Motor neuron (in vitro differentiated cells): Measurements from ENCODE around the gene TBL1XR1. TPM values are rescaled to one million over a fixed set of nuclear protein-coding genes. Genes with fewer than 3 reads are reported as not detected.

ENCODE experiments used
- ATAC-seq, 8 experiments: fragments of 200-7000 bp; cut with Tn5 transposase; replicated peaks in 6 of 8; 2 replicates each; pipeline ENCODE4 v1.8.0; 2021; ENCODE audit warnings: mild to moderate bottlenecking in 8 of 8, moderate library complexity in 8 of 8
- H3K27ac ChIP-seq, 2 donors: fragments of 250-450 bp; sonication (Bioruptor Pico); 2 replicates each; pipeline ENCODE4 v1.9.0; 2021; ENCODE audit warnings: antibody characterized with exemption in 2 of 2, mild to moderate bottlenecking in 2 of 2, moderate library complexity in 1 of 2
- H3K4me1 ChIP-seq, 2 donors: fragments of 250-450 bp; sonication (Bioruptor Pico); replicated peaks in 1 of 2; 2 replicates each; pipeline ENCODE4 v1.6.1; 2021; ENCODE audit warnings: antibody characterized with exemption in 2 of 2, mild to moderate bottlenecking in 2 of 2, moderate library complexity in 1 of 2
- H3K4me3 ChIP-seq, 5 donors: fragments of 250-450 bp; sonication (Bioruptor Pico); 2 replicates each; pipeline ENCODE4 v1.9.0; 2021; ENCODE audit warnings: antibody characterized with exemption in 5 of 5, mild to moderate bottlenecking in 5 of 5, moderate library complexity in 4 of 5
- WGBS, 10 experiments: fragments of 450-650 bp; shearing (Covaris generic); methylation state at CpG; one replicate each; pipeline ENCODE4 v1.0.0; 2022; 5-methylcytosine and 5-hydroxymethylcytosine counted together
- in situ Hi-C, 9 experiments: fragments of 400-800 bp; cut with MboI; loops; one replicate each; pipeline ENCODE4 v1.15.0; 2021; ENCODE audit warnings: low sequenced_read_pairs in 9 of 9, low pct_unique_long_range_greater_than_20kb in 2 of 9; ENCODE audit not compliant: unreplicated experiment in 9 of 9
- total RNA-seq, 8 experiments: library from RNA; unstranded; fragments of 300-600 nt; gene quantifications; 2 replicates each; pipeline versions ENCODE4 v1.2.3 to v1.2.4, GENCODE V29; 2022

Gene TBL1XR1
- total RNA-seq, 8 experiments from 2014 or later, result 45.1 to 153 (median 76.8) TPM

- ATAC-seq, result no peak
- 60 to 100% (median 100%) methylated on average over 1 of the region's 1 CpG; no CpG with 5 or more reads in 5 of the 10 experiments for WGBS, 10 experiments
- in situ Hi-C loops, result no loop called here
- Histone ChIP-seq H3K4me1 (no peaks in the 10 kb centered on the region), H3K4me3 (no peak overlapping the region), H3K27ac (no peak overlapping the region)
Observed at GRCh38 chr3:176994393-176994792, 202.9 kb downstream of the TBL1XR1 start.

DNA sequence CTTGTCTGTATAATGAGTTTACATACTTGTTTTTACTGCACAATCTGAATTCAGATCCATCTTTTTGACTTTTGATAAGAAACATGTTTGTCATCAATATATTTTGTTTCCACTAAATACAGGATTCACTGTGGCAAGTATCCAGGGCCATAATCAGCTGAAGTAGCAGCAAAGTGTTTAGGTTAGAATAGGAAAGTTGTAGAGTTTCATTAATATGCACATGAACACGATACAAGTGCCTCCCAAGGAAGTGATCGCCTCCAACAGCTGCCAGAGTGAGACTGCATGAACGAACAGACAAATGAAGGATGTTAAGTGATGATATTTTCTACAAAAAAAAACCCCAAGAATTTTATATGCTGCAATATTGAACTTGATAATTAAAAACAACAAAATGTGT is 204.3 kb downstream of the TBL1XR1 start:
- WGBS, 10 experiments, result 48 to 97% (median 65%) methylated on average over 3 of the region's 3 CpGs
- no peaks in the 10 kb centered on the region for H3K4me1 ChIP-seq
- in situ Hi-C loops, result no loop called here

GRCh38 chr3:176992565-176992964 is 204.7 kb downstream of the TBL1XR1 start:
- in situ Hi-C loops, result no loop called here
- 72 to 100% (median 83%) methylated on average over 1 to 9 of the region's 11 CpGs; no CpG with 5 or more reads in 2 of the 10 experiments for WGBS, 10 experiments
- H3K4me1 ChIP-seq, result no peaks in the 10 kb centered on the region
- H3K4me3 ChIP-seq, result no peak overlapping the region
- ATAC-seq, result peak in 1 of 8 experiments; percentile 52
- H3K27ac ChIP-seq, result no peak overlapping the region

More for the DNA sequence above, 204.3 kb downstream of the TBL1XR1 start:
- no peak overlapping the region for H3K27ac ChIP-seq
- no peak overlapping the region for H3K4me3 ChIP-seq
- ATAC-seq, result peak in 2 of 8 experiments; percentile 18 to 70

DNA sequence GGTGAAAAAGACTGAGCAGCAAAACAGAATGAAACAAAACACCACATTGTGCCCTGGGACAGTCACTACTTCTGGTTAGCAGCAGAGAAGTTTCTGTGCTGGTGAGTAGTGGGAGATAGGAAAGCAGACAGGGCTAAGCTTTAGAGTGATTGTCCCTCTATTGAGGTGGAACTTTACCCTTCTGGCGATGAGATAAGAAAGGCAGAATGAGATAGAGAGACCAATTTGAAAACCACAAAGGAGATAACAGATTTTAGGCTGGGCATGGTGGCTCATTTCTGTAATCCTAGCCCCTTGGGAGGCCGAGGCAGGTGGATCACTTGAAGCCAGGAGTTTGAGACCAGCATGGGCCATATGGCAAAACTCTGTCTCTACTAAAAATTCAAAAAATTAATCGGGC is 208.5 kb downstream of the TBL1XR1 start:
- in situ Hi-C loops, result no loop called here
- WGBS, 10 experiments, result 48 to 100% (median 86%) methylated on average over 1 to 3 of the region's 3 CpGs; no CpG with 5 or more reads in 1 of the 10 experiments
- Histone ChIP-seq H3K4me3 (no peak overlapping the region), H3K27ac (no peak overlapping the region), H3K4me1 (no peaks in the 10 kb centered on the region)
- peak in 1 of 8 experiments; percentile 35 for ATAC-seq

DNA sequence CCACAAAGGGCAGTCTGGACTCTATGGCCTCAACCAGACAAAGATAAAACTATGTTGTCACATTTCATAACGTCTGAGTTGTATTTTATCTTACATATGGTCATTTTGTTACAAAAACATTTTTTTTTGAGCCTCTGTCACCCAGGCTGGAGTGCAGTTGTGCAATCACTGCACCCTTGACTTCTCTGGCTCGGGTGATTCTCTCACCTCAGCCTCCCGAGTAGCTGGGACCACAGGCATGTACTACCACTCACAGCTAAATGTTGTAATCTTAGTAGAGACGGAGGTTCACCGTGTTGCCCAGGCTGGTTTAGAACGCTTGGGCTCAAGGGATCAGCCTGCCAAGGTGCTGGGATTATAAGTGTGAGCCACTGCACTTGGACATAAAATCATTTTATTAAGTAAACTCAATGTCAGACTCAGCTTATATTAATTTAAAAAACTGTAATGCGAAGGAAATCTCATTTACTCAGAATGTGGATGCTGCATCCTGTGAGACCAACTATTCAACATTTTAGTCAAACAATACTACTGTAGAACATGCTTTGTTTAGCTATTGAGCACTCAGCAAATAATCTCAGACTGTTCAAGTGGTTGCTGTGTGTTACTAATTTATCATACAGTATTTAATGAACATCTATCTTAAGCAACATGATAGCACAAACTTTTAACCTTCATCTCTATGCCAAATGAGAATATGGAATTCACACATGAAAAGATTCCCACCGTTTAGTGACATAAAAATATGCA is 209.2 kb downstream of the TBL1XR1 start:
- H3K4me1 ChIP-seq, result no peaks in the 10 kb centered on the region
- H3K4me3 ChIP-seq, result no peak overlapping the region
- no peak overlapping the region for H3K27ac ChIP-seq
- 39 to 100% (median 75%) methylated on average over 2 to 8 of the region's 8 CpGs; no CpG with 5 or more reads in 1 of the 10 experiments for WGBS, 10 experiments
- in situ Hi-C loops, result no loop called here
- peak in 1 of 8 experiments; percentile 85 for ATAC-seq

DNA sequence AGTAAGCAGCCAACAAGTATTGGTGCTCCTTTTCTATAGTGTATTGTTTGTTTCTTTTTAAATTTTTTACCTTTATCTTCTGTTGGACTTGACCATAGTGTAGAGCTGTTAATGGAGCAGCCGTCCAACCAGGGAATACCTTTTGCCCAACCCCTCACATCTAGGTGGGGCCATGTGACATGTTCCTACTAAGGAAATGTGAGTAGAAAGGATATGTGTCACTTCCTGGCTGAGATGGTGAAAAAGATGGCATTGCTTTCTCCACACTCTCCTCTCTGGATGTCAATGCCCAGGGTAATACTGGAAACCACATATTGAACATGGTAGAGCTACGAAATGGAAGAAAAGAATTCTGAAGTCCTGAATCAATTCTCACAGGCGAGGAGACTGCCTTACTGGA is 218.8 kb downstream of the TBL1XR1 start:
- in situ Hi-C loops, result no loop called here
- Histone ChIP-seq H3K27ac (no peak overlapping the region), H3K4me1 (no peaks in the 10 kb centered on the region), H3K4me3 (no peak overlapping the region)
- 80 to 100% (median 85%) methylated on average over 1 to 3 of the region's 3 CpGs; no CpG with 5 or more reads in 3 of the 10 experiments for WGBS, 10 experiments
- no peak for ATAC-seq

DNA sequence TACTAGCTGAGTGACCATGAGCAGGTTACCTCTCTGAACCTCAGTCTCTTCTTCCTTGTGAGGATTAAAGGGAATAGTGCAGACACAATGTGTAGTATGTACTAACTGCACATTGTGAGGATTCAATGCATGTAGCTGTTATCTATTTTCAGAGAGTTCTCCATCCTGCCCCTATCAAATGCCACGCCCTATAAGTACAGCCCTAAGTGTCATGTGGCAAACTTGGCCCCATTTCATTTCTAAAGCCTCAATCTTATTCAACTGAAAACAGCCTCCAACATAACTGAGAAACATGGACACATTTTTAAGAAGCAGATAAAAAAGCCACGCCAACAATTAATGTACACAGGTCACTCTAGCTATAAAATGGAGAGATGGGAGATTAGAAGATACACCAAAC is 220.0 kb downstream of the TBL1XR1 start:
- Histone ChIP-seq H3K4me1 (no peaks in the 10 kb centered on the region), H3K4me3 (no peak overlapping the region), H3K27ac (no peak overlapping the region)
- ATAC-seq, result no peak
- 42 to 100% (median 91%) methylated on average over 1 to 2 of the region's 2 CpGs; no CpG with 5 or more reads in 2 of the 10 experiments for WGBS, 10 experiments
- in situ Hi-C loops, result no loop called here

DNA sequence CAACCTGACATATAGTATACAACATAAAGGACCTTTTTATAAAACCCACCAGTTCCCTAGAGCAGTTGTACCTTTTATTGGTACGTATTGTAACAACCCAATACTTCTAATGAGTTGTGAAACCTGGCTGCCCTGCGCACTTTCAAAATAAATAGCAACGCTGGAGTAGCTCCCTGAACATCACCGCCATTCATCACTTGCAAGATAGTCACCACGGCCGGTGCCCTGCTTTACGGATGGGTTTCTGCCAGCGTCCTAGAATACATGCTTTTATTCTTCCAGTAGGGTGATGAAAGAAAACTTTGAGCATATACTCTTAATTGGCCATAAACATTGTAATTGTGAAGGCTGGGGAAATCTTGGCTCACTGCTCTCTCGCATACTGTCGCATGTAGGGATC is 220.7 kb downstream of the TBL1XR1 start:
- Histone ChIP-seq H3K4me1 (no peaks in the 10 kb centered on the region), H3K27ac (no peak overlapping the region), H3K4me3 (no peak overlapping the region)
- in situ Hi-C loops, result no loop called here
- ATAC-seq, result peak in 2 of 8 experiments; percentile 44 to 55
- WGBS, 10 experiments, result 69 to 100% (median 85%) methylated on average over 1 to 10 of the region's 10 CpGs

DNA sequence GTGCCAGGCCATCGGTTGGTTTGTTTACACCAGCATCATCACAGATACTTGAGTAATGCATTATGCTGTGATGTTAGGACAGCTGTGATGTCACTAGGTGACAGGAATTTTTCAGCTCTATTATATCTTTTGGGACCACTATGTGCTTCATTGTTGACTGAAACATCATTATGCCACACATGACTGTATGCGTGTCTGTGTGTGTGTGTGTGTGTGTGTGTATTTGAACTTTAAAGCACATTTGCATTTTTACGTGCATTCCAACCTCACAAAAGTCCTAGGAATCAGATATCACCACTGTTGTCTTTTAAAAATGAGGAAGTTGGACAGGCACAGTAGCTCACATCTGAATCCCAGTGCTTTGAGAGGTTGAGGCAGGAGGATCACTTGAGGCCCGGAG is 223.0 kb downstream of the TBL1XR1 start:
- no peaks in the 10 kb centered on the region for H3K4me1 ChIP-seq
- ATAC-seq, result peak in 1 of 8 experiments; percentile 55
- no peak overlapping the region for H3K4me3 ChIP-seq
- in situ Hi-C loops, result no loop called here
- H3K27ac ChIP-seq, result no peak overlapping the region
- 40 to 100% (median 83%) methylated on average over 1 to 4 of the region's 4 CpGs; no CpG with 5 or more reads in 2 of the 10 experiments for WGBS, 10 experiments

DNA sequence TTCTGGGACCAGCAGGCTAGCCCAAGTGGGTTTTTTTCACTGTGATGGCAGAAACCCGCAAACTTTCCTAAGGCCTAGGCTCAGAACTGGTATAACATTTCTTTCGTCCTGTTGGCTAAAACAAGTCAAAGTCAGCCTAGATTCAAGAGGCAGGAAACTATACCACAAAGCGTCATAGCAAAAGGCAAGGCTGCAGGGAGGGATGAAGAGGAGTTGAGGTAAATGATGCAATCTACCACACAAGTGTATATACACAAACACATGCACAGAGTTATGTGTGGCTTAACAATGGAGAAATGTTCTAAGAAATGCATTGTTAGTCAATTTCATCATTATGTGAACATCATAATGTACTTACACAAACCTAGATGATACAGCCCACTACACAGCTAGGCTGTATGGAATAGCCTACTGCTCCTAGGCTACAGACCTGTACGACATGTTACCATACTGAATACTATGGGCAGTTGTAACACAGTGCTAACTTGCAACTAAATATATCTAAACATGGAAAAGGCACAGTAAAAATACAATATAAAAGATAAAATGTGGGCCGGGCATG is 225.6 kb downstream of the TBL1XR1 start:
- in situ Hi-C loops, result no loop called here
- ATAC-seq, result no peak
- WGBS, 10 experiments, result 58 to 98% (median 91%) methylated on average over 1 to 4 of the region's 5 CpGs
- H3K27ac ChIP-seq, result no peak overlapping the region
- peaks cover 0 to 3% of the 10 kb centered on the region in 2 donors for H3K4me1 ChIP-seq
- no peak overlapping the region for H3K4me3 ChIP-seq

GRCh38 chr3:176970770-176971169 is 226.5 kb downstream of the TBL1XR1 start:
- H3K4me1 ChIP-seq, result peaks cover 0 to 3% of the 10 kb centered on the region in 2 donors
- no peak overlapping the region for H3K4me3 ChIP-seq
- in situ Hi-C loops, result no loop called here
- no peak for ATAC-seq
- WGBS, 10 experiments, result 71 to 100% (median 93%) methylated on average over 1 to 3 of the region's 3 CpGs
- no peak overlapping the region for H3K27ac ChIP-seq

- no peak for ATAC-seq
- Histone ChIP-seq H3K4me1 (peaks cover 0 to 3% of the 10 kb centered on the region in 2 donors), H3K4me3 (no peak overlapping the region), H3K27ac (no peak overlapping the region)
- in situ Hi-C loops, result no loop called here
- 0 to 100% (median 78%) methylated on average over 1 of the region's 1 CpG for WGBS, 10 experiments
Observed at GRCh38 chr3:176969506-176969905, 227.8 kb downstream of the TBL1XR1 start.
